GM21360 (cell line): ENCODE data around the gene PGLYRP3.

Experiments
- ATAC-seq: cut with Tn5 transposase; IDR thresholded peaks from one replicate; pipeline ENCODE4 v1.9.1; 2021; ENCODE audit warnings: mild to moderate bottlenecking, moderate library complexity; ENCODE audit not compliant: unreplicated experiment

The PGLYRP3 gene, protein sequence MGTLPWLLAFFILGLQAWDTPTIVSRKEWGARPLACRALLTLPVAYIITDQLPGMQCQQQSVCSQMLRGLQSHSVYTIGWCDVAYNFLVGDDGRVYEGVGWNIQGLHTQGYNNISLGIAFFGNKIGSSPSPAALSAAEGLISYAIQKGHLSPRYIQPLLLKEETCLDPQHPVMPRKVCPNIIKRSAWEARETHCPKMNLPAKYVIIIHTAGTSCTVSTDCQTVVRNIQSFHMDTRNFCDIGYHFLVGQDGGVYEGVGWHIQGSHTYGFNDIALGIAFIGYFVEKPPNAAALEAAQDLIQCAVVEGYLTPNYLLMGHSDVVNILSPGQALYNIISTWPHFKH

DNA sequence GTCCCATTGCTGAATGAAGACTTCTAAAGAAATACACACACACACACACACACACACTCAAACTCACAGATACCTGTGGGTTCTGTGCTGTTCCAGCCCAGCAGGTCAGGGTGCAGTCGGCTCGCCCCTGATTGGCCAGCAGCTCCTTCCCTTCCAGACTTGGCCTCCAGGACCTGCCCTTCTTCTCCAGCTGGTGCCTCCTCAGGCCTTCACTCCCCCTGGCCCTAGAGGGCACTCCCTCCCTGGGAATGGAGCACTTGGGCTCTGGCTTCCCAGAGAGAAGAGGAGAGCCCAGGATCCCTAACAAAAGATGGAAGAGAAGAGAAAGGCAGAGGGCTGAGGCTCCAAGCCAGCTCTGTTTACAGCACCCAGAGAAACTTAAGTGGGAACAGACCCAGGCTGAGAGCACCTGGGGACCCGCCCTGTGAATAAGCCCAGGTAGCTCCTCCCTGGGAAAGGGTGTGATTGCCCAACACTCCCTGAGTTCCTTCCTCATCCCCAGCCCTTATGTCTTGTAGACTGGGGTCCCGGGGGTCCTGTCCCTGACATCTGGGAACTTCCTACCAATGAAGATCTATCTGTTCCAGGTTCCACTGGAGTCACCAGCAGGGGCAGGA lies at the start of gene PGLYRP3:
Gene PGLYRP3 (minus strand): TSS at position 383 of the 617 bp plus-strand sequence. CDS start 2,287 bp downstream, outside the sequence.
- ATAC-seq: no peak

DNA sequence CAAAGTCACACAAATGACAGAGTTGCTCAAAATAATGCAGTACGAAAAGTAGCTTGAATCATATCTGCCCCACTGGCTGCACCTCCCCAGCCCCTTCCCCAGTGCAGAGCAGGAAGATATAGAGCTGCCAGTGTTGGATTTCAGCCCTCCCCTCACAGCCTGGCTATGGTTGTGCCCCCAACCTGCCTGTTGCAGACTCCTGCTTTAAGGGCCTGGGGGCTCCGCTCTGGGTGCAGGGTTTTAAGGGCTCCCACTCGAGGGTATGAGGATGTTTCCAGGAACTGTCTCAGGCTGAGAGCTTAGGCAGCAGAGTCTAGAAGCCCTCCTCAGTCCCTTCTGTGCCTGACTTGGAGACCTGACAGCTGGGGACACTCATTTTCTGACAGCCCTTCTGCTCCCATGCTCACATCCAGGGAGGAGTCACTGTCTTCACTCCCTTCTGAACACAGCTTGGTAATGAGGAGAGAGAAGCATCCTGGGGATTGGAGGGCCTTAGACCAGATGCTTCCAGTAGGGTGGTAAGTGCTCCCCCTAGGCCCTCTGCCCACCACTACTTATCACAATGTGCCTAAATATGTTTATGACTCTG lies 49.5 kb upstream of the PGLYRP3 start:
- ATAC-seq: no peak

DNA sequence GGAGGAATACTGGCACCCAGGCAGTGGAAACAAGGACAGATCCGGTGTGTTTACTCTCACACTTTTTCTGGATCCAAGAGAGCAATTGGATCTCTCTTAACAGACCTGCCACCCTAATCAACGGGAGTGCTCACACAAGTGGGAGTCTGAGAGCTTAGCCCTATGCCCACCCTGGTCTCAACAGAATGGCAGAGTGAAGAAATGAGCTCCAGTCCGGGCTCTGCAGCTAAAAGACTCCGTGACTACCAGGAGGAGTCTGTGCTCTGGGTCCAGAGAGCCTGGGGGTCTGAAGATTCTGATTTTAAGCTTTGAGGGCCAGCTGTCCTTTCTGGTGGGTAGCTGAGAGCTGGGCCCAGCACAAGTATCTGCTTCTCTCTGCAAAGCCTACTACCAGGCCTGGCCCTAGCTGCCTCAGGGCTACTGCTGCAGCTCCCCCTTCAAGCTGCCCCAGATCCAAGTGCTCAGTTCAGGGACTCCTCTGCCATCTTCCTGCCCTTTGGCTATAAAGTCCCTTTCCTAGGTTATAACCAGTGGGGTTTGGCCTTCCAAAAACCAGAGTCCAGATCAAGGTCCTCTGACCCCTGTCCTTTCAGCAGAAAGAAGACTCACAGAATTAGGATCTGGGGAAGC lies 48.8 kb upstream of the PGLYRP3 start:
- ATAC-seq: no peak

DNA sequence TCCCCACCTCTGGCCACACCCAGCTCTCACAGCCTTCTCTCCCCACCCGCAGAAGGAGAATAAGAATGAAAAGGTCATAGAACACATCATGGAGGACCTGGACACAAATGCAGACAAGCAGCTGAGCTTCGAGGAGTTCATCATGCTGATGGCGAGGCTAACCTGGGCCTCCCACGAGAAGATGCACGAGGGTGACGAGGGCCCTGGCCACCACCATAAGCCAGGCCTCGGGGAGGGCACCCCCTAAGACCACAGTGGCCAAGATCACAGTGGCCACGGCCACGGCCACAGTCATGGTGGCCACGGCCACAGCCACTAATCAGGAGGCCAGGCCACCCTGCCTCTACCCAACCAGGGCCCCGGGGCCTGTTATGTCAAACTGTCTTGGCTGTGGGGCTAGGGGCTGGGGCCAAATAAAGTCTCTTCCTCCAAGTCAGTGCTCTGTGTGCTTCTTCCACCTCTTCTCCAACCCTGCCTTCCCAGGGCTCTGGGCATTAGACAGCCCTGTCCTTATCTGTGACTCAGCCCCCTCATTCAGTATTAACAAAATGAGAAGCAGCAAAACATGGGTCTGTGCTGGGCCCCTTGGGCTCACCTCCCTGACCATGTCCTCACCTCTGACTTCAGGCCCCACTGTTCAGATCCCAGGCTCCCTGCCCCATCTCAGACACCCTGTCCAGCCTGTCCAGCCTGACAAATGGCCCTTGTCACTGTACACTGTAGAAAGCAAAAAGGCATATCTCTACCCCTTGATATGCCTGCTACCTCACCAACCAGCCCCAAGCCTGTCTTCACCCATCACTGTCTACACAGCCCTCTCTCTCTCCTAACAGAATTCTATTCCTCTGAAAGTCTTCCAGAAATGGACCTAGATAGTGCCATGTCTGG lies 48.1 kb upstream of the PGLYRP3 start:
- no peak for ATAC-seq

DNA sequence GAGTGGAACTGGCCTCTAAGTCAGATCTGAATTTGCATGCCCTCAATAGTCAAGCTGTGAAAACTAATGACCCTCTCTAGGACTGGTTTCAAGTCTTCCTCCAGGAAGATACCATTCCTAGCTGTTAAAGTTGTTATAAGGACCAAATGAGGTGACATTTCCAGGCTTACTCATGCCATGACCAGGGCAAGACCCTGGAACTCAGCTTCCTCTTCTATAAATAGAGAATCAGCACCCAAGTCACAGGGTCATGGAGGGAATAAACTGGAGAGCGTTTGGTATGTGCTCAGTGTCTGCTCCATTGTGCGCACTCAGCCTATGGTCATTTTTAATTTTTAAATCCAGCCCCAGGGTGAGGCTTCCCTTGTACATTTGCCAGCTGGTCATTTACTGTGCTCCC lies 47.4 kb upstream of the PGLYRP3 start:
- ATAC-seq: no peak

DNA sequence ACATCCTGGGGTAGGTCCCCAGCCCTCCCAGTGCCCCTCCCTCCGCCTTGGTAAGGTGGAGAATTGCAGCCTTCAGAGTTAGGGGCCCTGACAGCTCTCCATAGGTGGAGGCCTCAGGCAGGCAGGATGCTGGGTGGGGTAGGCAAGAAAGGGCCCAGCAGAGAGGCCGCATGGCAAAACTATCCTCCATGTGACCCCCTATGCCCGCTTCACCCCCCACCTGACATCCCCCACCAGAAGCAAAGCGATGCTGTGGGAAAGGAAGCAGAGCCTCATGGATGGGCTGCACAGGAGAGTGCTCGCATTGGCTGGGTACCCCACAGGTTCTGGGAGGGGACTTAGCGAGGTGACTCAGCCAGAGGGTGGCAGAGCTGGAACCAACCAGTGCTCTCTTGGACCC lies 46.5 kb upstream of the PGLYRP3 start:
- no peak for ATAC-seq

DNA sequence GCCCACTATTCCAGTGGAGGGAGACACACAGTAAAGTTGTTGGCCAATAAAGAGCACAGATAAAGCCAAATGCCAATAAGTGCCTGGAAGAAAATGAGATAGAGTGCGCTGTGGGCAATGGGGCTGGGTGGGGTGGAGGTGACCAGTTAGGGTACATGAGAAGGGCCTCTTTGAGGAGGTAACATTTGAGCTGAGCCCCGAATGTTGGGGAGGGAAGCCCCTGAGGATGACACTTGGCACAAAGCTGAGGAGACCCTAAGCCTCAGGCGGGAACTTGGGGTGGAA lies 45.9 kb upstream of the PGLYRP3 start:
- ATAC-seq: no peak

DNA sequence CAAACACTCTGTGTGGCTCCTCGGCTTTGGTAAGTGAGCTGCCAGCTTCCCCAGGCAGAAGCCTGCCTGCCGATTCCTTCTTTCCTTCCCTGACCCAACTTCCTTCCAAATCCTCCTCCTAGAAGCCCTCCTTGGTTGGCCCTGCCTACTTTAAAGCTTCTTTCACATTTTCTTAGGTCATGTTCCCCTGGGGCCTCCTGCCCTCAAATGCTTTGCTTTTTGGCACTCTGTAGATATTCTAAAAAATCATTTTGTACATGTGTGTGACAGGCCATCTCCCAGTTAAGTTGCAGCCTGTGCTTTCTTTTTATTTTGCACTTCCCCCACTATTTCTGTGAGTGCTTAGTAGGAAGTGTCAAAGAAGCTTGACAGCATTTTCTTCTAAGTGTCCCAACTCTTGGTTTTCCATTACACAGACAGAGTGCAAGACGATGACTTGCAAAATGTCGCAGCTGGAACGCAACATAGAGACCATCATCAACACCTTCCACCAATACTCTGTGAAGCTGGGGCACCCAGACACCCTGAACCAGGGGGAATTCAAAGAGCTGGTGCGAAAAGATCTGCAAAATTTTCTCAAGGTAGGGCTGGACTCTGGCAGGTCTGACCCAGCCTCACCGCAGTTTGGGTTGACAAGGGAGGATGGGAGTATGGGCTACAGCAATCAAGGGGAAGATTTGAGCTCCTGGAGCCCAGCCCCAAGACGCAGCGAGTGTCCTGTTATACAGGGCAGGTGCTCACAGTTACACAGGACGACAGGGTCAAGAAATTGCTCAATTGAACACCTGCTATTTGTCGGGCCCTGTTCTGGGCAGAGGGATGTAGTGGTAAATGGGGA lies 45.3 kb upstream of the PGLYRP3 start, which contains the start of gene S100A9:
Gene S100A9 (plus strand): TSS at position 2 of the 838 bp plus-strand sequence. CDS start 430 bp downstream, at position 432.
- ATAC-seq: no peak

DNA sequence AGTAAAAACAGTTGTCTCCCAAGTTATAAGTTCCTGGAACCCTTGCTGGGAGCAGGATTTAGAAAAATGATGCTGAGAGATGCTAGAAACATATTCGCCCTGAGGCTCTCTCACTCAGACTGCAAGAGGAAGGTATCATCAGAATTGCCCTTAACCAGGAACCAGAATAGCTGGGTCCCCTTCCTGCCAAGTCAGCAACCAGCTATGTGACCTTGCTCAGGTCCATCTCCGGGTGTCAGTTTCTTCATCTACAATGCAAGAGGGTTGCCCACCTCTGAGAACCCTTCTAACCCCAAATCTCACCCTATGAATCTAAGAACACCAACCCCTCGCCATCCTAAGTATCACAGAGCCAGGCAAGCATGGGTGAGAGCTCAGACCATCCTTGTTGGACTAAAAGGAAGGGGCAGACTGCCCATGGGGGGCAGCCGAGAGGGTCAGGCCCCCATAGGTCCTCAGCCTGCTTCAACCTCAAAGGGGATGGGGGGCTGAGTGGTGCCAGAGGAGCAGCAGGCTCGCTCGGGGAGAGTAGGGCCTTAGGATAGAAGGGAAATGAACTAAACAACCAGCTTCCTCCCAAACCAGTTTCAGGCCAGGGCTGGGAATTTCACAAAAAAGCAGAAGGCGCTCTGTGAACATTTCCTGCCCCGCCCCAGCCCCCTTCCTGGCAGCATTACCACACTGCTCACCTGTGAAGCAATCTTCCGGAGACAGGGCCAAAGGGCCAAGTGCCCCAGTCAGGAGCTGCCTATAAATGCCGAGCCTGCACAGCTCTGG lies 44.5 kb upstream of the PGLYRP3 start:
- ATAC-seq: no peak

DNA sequence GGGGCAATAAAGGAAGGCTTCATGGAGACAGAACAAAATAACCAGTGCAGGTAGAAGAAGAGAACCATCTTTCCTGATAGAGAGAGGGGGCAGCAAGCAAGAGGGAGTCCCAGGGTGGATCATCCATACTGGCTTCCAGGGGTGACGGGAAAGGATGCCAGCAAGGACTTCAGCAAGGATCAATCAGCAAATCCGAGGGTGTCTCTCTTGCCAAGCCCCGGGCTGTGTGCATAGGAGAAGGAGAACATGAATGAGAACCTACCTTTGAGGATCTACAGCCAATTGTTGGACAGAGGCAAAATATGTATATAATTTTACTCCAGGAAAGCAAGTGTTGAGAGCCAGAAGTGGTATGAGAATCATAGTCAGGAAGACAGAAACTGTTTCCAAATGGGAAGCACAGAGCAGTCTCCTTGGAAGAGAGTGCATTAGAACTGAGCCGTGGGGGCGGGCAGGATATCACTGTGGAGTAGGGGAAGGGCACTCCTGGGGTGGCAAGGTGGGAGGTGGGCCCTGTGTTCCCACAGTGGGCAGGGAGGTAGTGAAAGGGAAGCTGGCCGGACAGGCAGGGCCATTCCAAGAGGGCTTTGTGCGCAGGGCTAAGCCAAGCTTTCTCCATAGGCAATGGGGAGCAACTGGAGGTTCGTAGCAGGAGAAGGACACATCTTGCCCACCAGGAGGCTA lies 43.8 kb upstream of the PGLYRP3 start:
- ATAC-seq: no peak

DNA sequence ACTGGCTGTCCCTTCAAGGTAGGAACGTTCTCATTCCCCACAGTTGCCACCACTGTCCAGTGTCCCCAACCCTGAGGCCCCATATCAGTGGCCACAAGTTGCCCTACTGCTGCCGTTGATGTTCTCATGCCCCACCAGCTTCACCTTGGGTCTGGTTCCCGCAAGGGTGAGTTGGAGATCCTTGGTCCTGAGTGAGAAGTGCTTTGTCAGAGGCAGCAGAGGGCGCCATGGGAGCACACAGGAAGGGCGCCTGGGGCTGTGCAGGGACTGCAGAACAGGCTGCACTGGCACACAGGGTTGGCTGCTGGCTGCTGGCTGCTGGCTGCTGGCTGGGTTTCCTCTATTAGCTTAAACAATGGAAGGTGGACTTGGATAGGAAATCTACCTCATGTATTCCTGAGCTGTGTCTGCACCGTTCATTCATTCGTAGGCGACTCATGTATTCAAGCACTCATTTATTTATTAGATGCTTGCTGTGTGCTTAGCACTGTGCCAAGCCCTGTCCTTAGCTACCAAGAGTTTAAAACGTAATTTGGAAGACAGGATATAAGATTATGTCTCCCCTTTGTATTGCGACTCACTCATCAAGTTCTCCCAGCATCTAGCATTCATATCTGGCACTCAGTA lies 42.8 kb upstream of the PGLYRP3 start:
- ATAC-seq: no peak

DNA sequence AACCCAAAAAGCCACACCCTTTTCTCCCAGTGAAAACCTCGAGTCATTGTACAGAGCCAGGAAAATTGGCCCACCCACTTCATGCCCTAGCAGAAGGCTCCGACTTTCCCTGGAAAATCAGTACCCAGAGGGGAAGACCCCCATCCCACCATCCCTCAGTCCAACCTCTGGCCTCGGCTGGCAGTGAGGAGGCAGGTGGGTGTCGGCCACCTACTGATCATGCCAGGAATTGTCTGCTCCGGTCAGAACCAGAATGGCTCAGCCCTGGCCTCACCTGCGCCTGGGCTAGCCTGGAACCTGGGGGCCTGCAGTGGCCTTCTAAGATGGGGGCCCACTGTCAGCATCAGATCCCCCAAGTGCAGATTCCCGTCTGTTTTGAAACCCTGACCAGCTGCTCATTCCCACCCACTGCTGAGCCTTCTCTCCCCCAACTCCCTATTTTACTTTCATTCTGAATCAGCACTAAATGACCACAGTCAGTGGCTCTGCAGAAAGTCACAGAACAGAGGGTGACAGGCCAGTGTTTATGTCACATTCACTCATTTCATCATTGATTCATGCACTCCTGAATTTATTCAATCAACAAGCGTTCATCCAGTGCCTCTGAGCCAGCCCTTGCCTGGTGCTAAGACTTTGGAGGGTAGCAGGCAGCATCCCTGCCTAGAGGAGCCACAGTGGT lies 41.9 kb upstream of the PGLYRP3 start:
- ATAC-seq: no peak

DNA sequence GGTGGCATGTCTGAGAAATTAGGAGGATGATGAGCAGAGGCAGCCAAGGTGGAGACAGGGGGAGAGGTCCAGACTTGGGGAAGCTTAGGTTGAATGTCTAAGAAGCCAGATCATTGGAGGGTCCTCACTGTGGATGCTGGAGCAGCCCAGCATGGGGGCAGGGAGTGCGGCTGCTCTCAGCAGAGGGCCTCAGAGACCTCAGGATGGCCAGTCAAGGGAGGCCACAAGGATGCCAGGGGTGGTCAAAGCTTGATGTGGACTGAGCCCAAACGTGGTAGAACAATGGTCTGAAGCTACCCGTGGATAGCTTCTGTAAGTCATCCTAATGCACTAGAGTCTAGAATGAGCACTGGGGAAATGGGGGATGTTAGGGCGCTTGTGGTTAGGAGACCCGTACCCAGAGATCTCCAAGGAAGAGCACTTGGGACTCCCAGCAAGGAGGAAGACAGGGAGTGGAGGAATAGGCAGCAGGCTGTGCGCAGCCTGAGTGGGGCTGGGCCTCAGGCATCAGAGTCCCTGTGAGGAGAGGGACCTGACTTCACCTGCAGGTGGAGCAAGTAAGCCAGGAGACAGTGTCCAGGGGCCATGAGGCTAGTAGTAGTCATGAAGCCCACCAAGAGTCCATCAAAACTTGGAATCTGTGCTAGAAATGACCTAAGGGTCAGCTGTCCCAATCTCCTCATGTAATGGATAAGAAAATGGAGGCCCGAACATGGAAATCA lies 40.6 kb upstream of the PGLYRP3 start:
- no peak for ATAC-seq

DNA sequence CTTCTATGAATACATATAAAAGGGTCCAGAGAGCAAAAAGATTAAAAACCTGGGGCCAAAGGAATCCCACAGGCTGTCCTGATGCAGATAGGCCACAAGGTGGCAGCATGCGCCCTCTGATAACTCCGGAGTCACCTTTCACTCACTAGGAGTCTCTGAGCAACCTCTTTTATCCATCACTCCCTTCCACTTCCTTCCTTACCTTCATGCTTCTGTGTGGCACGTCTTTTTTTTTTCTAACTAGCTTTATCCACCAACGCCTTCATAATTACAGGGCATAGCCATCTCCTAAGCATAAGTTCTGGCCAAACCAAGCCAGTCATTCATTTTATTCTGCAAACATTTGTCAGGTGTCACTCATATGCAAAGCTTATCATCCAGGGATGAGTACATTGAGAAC lies 39.8 kb upstream of the PGLYRP3 start:
- ATAC-seq: no peak

DNA sequence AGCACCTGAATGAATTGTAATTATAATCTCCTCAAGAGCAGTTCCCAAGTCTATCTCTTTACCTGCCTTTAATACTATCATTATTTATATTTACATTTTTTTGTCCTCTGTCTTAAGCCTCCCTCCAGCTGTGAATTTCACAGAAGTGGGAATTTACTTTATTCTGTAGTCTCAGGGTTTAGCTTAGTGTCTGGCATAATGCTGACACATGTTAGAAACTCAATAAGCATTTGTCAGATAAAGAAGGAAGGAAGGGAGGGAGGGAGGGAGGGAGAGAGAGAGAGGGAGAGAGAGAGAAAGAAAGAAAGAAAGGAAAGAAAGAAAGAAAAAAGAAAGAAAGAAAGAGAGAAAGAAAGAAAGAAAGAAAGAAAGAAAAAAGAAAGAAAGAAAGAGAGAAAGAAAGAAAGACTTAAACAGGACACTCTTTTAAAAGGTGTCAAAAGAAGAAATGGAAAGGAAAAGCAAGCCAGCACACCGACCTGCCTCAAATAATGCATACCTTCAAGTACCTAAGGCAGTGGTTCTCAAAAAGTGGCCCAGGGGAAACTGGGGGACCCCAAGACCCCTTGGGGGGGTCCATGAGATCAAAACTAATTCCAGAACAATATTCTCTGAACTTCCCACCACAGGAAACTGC lies 37.7 kb upstream of the PGLYRP3 start:
- ATAC-seq: no peak
